GM12891 (cell line): ENCODE measurements around the gene BCL7A.

ENCODE experiments used
- POLR2A ChIP-seq: IDR thresholded peaks from 2 replicates; pipeline ENCODE4 v1.6.1; 2011; ENCODE audit warnings: low read depth, low read length, control low read depth
- POLR2AphosphoS5 ChIP-seq: IDR thresholded peaks from 2 replicates; pipeline ENCODE4 v1.6.1; 2011; ENCODE audit warnings: low read depth, low read length, control low read depth
- POU2F2 ChIP-seq: IDR thresholded peaks from 2 replicates; pipeline ENCODE4 v1.6.1; 2011; ENCODE audit warnings: low read depth, mild to moderate bottlenecking, control low read depth, low read length, moderate library complexity
- SPI1 ChIP-seq: IDR thresholded peaks from 2 replicates; pipeline ENCODE4 v1.6.1; 2011; ENCODE audit warnings: low read depth, low read length, control low read depth

- TF ChIP-seq POLR2AphosphoS5 (no peak), POLR2A (no peak), POU2F2 (no peak), SPI1 (no peak)
These were observed 11.9 kb upstream of the BCL7A start for GRCh38 chr12:122009741-122010140.
